Brain pericyte (primary cell): ENCODE results near the gene FSIP1.
"Not testable (repeated sequence)": the region's sequence is repeated elsewhere in the genome, so short reads cannot be mapped to it uniquely, and the experiment has no call there.

ENCODE experiments used
- DNase-seq: peaks from one replicate; pipeline ENCODE4 v3.0.0-alpha.2; 2012; ENCODE audit warnings: low read depth, low spot score

The FSIP1 gene

DNA sequence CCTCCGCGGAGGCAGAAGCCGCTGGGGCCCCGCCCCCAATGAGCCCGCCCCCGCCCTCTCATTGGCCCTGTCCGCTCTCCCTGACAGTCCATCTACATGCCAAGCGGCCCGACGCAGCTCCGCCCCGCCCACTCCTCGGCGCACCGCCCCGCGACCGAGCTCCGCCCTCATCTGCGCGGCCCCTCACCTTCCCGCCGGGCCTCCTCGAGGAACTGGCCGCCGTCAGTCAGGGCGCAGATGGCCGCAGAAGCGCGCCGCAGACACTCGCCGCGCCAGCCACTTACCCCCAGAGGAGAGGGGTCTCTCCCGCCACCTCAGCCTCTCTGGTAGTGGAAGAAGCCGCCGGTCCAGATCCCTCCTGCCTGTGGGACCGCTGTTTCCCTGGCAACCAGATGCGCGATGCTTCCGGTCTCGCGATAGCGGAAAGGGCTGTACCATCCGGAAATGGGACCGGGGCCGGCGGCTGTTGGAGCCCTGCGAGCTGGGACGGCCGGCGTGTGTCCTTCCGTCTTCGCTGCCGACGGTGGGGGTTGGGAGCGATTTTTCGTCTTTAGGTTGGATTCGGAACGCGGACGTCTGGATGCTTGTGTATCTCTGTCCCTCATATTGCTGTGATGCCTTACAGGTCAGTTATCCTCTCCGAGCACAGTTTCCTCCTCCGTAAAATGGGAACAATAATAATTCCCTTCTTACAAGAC, at the start of gene FSIP1:
Gene FSIP1 (minus strand): TSS at position 401 of the 698 bp plus-strand sequence. CDS start 6,317 bp downstream, outside the sequence.
- DNase-seq, result peak; percentile 90

DNA sequence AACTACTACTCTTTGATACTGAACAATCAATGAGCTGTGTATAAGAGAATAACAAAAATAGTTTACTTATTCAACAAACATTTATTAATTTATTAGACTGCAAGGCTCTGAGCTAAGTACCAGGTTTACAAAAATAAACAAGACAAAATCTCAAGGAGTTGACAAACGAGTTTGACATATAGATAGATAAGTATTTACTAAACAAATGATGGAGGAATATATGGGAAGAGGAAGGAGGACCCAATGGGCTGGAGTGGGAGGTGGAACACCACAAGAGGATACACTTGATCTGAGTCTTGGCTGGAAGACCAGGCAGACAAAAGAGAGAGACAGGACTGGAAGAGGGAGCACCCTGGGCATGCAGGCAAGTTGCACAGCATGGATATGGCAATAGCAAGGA, 47.5 kb upstream of the FSIP1 start:
- DNase-seq, result no peak

DNA sequence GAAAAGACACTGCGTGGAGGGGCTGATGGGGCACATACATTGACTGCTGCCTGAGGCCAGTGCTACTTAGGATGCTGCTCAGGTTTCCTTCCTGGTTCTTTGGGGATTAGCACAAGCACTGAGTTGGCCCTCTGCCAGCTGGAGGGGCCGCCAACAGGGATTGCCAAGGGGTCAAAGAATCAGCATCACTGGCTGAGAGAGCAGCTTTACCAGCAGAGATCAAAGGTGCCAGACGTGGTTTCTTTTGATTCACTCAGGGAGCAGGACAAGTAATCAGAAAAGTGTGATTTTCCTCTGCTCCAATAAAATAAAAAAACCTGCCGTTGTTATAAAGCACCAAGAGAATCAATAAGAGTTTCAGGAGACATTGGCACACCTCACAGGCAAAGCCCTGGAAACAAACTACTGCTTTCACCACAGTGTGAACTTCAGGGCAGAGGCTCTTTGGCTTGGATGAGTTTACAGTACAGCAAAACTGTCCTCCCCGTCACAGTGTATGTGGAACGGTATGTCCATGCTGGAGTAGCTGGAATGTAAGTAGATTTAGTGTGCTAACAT, 45.8 kb upstream of the FSIP1 start:
- DNase-seq, result peak; percentile 39

DNA sequence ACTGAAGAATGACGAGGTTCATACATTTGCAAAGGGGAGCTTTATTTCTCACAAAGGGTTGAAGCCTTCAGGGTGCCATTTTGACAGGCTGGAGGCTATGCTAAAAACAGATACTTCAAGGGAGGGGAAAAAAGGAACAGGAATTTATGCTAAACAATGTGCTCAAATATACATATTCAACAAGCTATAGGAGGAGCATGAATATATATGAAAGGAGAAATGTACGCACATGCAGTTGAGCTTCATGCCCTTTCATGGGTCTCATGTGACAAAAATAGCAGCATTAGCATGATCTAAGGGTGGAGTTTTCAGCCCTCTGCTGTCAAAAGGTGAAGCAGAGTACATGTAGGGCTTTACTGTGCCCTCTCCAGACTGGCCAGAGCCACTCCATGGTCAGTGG, 44.3 kb upstream of the FSIP1 start:
- no peak for DNase-seq

DNA sequence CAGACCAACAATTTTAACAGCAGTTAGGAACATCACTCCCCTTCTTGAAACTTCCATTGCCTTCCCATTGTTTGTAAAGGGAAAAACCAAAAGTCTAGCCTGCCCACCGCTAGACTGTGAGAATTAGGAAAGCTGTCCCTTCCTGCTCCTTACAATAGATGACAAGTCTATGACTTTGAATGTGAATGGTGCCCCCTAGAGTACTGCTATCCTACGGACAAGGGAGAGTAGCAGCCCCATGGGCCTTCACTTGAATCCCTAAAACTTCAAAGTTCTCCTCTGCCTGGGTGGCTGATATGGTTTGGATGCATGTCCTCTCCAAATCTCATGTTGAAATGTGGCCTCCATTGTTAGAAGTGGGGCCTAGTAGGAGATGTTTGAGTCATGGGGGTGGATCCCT, 41.0 kb upstream of the FSIP1 start:
- DNase-seq, result no peak

DNA sequence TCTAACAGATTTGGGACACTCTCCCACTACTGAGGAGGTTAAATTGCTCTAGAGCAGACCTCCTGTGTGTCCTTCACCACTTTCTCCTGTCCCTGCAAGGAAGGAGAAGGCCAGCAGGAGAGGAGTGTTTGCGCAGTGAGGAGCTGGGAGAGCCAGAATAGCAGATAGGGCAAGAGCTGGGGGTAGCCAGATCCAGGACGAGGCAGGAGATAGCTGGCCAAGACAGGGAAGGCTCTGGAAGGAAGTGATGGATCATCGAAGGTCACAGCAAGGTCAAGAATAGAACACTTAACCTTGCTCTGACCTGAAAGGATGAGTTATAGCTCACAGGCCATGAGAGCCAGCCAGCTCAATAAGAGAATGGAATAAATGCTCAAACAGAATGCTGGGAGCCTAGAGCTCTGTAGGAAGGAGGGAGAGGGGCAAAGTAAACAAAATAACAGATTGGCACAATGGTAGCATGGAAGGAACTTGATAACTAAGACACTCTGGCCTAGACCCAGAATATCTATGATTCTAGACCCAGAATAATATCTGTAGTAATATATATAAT, 37.5 kb upstream of the FSIP1 start:
- DNase-seq, result no peak

DNA sequence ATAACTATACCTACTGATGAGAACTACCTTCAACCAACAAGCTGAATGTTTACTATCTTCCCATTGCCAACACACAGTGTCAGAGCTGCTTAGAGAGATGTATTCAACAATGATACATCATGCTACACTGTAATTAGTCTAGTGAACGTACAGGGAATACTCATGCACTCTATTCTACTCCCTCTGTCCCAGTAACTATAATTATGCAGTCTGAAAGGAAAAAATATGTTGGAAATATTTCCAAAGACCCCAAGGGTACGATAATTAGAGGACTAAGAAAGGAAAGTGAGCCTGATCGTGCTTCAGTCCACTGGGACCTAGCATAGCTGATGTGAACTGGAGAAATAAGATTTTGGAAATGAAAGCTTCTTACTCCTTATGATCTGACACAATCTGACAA, 36.9 kb upstream of the FSIP1 start:
- DNase-seq, result no peak

DNA sequence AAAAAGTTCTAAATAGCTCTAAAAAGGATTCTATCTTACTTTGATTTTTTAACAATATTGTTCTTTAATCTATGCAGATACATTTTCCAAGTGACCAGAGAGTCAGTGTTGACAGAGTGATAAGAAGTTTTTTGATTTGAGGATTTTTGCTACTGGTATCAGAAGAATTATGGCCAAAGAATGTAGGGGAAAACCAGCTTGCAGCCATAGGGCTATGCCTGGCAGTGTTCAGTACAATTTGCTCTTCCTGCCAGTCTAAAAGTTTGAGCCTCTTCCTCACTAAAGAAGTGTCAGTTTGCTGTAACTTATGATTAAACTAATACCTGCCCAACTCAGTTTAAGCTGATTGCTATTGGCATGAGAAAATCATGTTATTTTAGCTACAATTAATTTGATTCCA, 35.3 kb upstream of the FSIP1 start:
- DNase-seq, result no peak

DNA sequence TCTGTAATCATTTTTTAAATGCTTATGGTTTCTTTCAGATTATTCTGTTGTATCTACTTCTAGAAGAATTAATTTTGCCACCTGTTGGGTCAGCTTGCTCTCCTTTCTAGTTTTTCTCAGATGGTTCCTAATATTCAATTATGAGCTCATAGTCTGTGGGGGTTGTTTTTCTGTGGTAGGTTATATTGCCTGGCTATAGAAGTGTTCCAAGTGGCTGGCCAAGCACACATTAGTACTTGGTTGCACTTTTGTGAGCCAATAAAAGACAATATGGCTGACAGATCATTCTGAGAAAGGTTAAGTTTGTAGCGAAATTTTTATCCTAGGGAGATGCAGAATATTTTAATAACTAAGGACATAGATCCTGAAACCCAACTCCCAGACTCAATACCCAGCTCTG, 31.8 kb upstream of the FSIP1 start:
- DNase-seq, result no peak

DNA sequence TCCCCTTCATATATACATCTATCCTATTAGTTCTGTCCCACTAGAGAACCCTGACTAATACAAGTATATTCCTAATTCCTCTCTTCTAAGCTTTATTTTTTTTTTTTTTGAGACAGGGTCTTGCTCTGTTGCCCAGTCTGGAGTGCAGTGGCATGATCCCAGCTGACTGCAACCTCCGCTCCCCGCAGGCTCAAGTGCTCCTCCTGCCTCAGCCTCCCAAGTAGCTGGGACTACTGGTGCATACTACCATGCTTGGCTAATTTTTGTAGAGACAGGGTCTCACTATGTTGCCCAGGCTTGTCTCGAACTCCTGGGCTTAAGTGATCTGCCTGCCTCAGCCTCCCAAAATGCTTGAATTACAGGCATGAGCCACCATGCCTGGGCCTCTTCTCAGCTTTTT, 30.0 kb upstream of the FSIP1 start:
- not testable (repeated sequence) for DNase-seq

DNA sequence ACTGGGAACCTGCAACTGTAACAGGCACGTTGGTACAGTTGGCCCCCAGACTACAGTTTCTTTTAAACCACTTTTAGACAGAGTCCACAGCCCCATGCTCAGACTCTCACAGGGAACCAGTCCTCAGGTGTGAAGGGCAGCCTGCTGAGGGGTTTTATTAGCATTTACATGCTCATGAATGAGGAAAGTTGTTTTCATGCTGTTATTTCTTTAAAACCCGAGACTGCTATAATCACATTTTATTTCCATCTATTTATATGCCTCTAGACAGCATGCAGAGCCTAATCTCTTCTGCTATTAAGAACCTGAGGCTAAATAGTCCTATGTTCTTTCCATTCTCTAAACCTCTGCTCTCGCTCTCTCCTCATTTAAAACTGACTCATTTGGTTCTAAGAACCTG, 26.3 kb upstream of the FSIP1 start:
- DNase-seq, result no peak

DNA sequence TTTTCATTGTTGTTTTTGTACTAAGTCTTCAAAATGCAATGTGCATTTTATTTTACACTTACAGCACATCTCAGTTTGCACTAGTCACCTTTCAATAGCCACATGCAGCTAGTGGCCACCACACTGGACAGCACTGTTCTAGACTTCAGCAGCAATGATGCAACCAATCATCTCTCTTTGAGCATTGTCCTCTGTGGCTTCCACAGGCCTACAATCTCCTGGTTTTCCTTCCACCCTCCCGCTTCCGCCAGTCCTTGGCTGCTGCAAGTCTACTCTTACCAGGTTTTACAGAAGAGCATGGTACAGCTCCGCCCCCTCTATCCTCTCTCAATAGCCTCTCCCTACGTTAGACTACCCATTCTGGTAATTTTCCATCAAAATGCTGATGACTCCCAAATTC, 25.1 kb upstream of the FSIP1 start:
- no peak for DNase-seq

DNA sequence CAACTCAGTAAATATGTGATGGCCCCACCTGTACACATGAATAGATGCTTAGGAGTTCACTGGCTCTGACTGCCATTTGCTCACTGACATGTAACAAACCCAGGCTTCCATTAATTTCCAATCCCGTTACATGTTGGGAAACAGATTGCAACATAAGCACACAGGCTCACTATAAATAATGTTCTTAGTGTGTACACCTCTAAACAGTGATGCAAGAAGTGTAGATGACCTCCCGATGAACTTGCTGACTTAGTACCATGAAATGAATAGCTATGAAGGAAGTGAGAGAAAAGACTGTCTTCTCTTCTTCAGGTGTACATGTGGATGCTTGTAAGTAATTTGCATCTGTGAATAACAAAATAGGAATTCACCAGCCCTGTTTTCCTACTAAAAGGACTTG, 21.4 kb upstream of the FSIP1 start:
- DNase-seq, result no peak

DNA sequence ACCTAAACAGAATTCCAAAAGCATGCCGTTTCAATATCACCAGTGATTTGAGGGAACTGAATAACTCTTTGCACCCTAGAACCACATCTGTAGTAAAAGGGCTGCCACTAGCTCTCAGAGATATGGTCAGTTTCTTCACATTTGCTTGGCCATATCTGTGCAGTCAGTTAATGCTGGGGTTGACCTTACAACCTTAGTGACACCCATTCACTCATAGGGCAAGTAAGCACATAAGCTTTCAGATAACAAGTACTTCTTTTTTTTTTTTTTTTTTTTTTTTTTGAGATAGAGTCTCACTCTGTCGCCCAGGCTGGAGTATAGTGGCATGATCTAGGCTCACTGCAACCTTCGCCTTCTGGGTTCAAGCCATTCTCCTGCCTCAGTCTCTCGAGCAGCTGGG, 20.4 kb upstream of the FSIP1 start:
- DNase-seq, result no peak

DNA sequence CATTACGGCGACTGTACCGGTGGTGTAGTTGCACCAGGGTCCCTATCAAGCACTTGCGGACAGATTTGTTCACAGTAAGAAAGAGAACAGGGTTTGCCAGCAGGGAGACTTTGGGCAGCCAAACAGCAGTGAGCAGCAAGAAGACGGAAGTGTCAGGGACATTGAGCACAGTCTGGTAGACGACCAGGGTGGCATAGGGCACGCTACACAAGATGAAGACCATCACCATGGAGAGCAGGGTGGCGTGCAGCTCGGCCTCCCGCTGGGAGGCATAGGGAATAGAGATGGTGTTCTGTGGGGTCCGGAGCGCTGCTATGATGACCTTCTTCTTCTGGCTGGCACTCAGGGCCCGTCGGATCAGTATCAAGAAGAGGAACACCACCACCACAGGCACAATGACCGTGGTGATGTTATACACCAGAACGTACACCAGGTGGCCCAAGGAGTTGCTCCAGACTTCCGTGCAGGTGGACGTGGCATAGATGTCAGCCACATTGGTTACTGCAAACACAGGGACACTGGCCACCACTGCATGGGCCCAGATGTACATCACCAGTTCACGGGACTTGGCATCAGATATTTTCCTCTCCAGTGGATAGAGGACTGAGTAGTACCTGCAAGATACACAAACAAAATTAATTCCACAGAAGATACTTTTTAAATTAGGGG, 19.1 kb upstream of the FSIP1 start:
- no peak for DNase-seq

DNA sequence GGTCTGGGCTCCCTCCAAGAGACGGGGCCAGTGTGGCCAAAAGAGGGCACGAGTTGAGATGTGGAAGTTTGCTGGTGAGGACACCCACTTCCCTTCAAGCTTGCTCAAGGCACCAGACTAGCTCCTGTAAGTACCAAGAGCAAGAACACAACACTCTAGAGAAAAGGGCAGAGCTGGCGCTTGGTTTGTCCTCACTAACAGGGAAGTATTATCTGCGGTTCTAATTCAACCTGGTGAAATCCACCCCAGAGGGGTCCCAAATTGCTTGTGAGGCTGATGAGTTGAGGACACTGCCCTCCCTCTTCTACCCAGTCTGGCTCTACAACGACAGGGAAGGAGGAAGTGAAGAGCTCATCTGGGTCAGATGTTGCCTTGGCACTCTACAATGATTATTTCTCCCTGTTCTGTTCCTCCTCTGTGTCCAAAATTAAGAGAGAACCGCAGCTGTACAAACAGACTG, 16.9 kb upstream of the FSIP1 start:
- DNase-seq, result no peak

DNA sequence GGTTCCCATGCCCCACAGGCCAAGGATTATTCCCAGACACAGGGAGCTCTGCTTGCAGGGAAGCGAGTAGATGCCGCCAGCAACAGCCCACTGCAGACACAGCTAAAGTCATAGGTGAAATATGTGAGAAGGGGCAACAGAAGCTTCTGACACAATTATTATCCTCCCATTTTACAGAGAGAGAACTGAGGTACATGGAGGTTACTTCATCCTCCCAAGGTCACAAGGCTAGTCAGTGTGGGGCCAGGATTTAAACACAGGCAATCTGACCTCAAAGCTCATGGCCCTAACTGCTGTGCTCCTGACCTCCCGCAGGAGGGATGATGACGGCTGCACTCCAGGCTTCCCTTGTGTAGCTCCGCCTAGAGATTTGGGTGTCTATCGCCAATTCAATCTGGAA, 15.7 kb upstream of the FSIP1 start:
- DNase-seq, result no peak

DNA sequence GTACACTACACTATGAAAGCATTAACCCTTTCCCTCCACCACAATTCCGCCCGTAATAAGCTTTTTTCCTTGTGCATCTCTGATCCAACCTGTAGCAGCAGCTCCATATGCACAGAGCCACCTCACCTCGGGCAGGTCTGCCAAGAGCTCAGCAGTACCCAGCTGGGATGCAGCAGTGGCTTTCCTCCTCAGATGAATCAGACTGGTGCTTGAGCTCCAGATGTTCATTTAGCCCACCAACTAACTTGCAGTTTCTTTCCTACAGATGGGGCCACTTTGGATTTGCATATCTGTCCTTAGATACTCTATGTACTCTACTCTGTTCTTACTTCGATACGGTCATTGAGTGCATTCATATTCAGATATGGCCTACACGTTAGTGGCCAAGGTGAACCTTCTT, 14.8 kb upstream of the FSIP1 start:
- DNase-seq, result no peak

DNA sequence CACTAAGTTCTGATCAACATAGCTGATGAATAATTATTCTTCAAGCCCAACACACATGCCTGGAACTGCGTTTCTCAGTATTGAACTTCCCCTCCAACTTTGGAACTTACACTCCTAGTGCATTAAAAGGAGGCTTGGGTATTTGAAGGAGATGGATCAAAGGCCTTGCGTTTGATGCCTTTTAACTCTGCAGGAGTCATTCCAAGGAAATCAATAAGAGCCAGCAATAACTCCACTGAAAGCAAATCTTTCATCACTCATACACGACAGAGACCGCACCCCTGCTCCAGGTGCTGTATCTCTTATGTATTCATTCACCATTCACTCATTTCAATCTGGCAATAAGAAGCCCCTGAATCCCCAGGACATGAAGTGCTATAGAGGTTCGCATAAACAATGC, 14.0 kb upstream of the FSIP1 start:
- no peak for DNase-seq

DNA sequence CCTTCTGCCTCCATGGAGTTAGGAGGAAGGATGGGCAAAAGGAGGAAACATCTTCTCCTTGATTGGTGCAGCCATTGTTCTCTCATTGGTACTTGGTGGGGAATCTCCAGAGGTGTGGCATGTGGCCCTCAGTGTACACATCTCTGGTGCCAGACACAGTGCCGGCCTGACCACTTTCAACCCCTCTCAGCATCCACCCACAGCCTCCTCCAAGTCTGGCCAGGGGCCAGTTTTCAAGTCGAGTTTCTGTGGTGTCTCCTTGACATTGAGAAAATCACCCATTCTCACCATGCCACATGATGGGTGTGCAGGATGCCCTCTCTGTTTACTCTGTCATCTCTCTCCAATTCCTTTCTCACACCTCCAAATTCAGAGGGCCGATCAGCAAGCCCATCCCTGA, 12.8 kb upstream of the FSIP1 start:
- no peak for DNase-seq

DNA sequence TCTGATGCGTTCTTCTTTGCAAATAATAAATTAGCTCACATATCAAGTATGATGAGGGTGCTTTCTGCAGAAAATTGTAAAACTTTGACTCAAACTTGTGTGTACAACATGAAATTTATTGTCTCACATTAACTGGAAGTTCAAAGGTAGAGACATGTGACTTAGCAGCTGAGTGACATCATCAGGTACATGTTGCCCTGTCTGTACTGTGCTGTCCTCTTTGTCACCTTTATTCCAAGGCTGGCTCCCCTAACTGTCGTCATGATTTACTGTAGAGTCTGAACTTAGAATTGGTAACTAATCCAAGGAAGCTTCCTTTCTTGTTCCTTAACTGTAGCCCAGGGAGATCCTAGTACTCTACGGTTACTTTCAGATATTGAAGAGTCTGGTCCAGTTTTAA, 12.3 kb upstream of the FSIP1 start:
- DNase-seq, result no peak

DNA sequence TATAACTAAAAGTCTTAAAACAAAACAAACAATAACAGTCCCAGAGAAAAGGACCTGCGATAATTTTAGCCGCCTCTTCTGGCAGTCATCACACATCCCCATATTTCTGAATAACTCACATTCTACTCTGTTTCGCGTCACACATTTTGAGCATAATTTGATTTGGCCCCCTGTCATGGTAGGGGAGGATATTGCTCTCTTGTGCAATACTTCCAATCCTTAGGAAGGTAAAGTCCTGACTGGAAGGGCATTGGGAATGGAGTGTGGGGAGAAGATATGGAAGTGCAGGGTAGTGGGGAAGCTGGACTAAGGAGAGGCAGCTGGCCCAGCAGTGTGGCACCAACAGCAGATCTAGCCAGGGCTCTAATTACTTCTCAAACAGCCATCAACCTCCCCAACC, 11.3 kb upstream of the FSIP1 start:
- no peak for DNase-seq

DNA sequence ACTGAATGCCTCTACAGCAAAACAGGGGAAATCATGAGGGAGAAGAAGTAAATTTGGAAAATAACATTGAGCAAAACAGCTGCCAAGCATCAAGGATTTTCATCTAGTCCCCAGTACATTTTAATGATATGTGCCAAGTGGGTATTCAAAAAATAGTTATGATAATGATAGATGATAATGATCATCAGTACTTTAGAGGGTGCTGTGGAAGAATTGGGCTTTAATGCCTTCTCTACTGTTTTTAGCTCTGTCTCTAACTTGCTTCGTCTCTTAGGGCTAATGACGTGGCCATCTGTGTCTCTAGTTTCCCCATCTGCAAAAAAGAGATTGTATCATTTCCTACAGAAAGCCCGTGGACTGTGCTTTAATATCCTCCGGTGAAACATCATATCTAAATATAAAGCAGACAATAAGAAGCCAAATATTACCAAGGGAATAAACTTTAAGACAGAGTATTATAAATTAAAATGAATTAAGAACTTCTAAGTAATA, 10.2 kb upstream of the FSIP1 start:
- no peak for DNase-seq
